Heart left ventricle (tissue), 16 donors: ENCODE results near the gene DKKL1. TPM values are rescaled to one million over a fixed set of nuclear protein-coding genes. Genes with fewer than 3 reads are reported as not detected.

Experiments
- ATAC-seq, 4 donors: fragments of 200-7000 bp; cut with Tn5 transposase; one replicate each; pipeline ENCODE4 v1.9.1; 2020 to 2022; ENCODE audit warnings: moderate library complexity in 4 of 4, mild to moderate bottlenecking in 3 of 4, moderate number of reproducible peaks in 1 of 4
- DNase-seq, 5 donors: peaks; one replicate each; pipeline ENCODE4 v3.0.0-alpha.2; 2020
- H3K27ac ChIP-seq, 12 donors: fragments of 200-600 bp; sonication (generic) in 4 of 12; one replicate each; pipeline versions ENCODE4 v1.5.0 to v1.8.0; 2016 to 2022; ENCODE audit warnings: mild to moderate bottlenecking in 2 of 12
- H3K27me3 ChIP-seq, 9 donors: fragments of 200-600 bp; sonication (generic) in 2 of 9; one replicate each; pipeline versions ENCODE4 v1.5.1 to v1.8.0; 2016 to 2022; ENCODE audit warnings: mild to moderate bottlenecking in 3 of 9
- H3K36me3 ChIP-seq, 9 donors: fragments of 200-600 bp; sonication (generic) in 2 of 9; one replicate each; pipeline versions ENCODE4 v1.5.0 to v1.8.0; 2018 to 2022; ENCODE audit warnings: mild to moderate bottlenecking in 2 of 9
- H3K4me1 ChIP-seq, 12 donors: fragments of 200-600 bp; sonication (generic) in 4 of 12; one replicate each; pipeline versions ENCODE4 v1.5.0 to v1.8.0; 2016 to 2022; ENCODE audit warnings: mild to moderate bottlenecking in 3 of 12
- H3K4me3 ChIP-seq, 12 donors: fragments of 200-600 bp; sonication (generic) in 4 of 12; one replicate each; pipeline versions ENCODE4 v1.5.0 to v1.8.0; 2017 to 2022; ENCODE audit warnings: mild to moderate bottlenecking in 9 of 12, moderate library complexity in 4 of 12
- H3K9me3 ChIP-seq, 12 donors: fragments of 200-600 bp; sonication (generic) in 4 of 12; one replicate each; pipeline versions ENCODE4 v1.5.0 to v1.8.0; 2016 to 2022; ENCODE audit warnings: mild to moderate bottlenecking in 1 of 12
- CTCF ChIP-seq, 12 donors: fragments of 200-600 bp; sonication (generic) in 4 of 12; IDR thresholded peaks; one replicate each; pipeline versions ENCODE4 v1.5.0 to v1.8.0; 2018 to 2022; ENCODE audit warnings: antibody characterized with exemption in 12 of 12, mild to moderate bottlenecking in 5 of 12
- POLR2A ChIP-seq, 2 donors: fragments of 450-650 bp; IDR thresholded peaks; one replicate each; pipeline ENCODE4 v1.6.1; 2017; ENCODE audit warnings: antibody characterized with exemption in 2 of 2, mild to moderate bottlenecking in 2 of 2, moderate library complexity in 2 of 2
- WGBS, 4 donors: extraction: QIAGEN DNeasy Blood & Tissue Kit in 2 of 4; methylation state at CpG; one replicate each; pipeline versions ENCODE4 v1.1.5 to v1.1.7; 2013 to 2018; 5-methylcytosine and 5-hydroxymethylcytosine counted together
- intact Hi-C, 10 donors: fragments of 100-400 bp; cut with DNase I; formaldehyde crosslinking; loops; one replicate each; pipeline versions ENCODE4 v1.11.1 to v1.14.2; 2022
- long read RNA-seq, 3 donors: library from polyadenylated mRNA; unstranded; transcript quantifications; one replicate each; pipeline ENCODE4 v2.0.0, GENCODE V29; 2020 to 2021
- polyA plus RNA-seq, 2 donors: library from polyadenylated mRNA; stranded (reverse); fragments of 200-250 nt; gene quantifications; one replicate each; pipeline ENCODE4 v1.2.3, GENCODE V29; 2013
- total RNA-seq, 9 donors: library from RNA; depleted of rRNA in 2 of 9; stranded (reverse); fragments of >200 nt in 2 of 9; fragmentation: NEBNext Ultra II Directional in 3 of 9; extraction: Animal tissue kit (Norgen Biotek cat#: 25700) in 3 of 9; gene quantifications; one replicate each; pipeline versions ENCODE4 v1.1.0 to v1.2.4, GENCODE V29; 2016 to 2023
- donor health status: ischemic (EF 13 %, LVEDD 7.1; RV severe dilation, severe dysfunction).
- donor health status: healthy with polysubstance abuse.
- donor health status: DM: no; HTN: yes; CAD: no.
- donor health status: DM: no; HTN: no; CAD: no.
- donor health status: ischemic (EF 25% LVEDD 6.9; RV normal size, moderate dysfunction).
- donor health status: ischemic (EF 25% LVEDD 5.7; RV mildly dilated, moderate dysfunction).
- donor health status: healthy.
- donor health status: DM: yes; HTN: yes; CAD: no.
- donor health status: ischemic (EF 35%, LVEDD 5.7; RV mildly dilated, moderate dysfunction).
- donor health status: nonischemic (EF 11% LVEDD 7.7; RV severe dilation, severe dysfunction).
- donor health status: DM: yes; HTN: yes; CAD: no.
- donor health status: PGD.
- donor health status: ischemic (EF 29% LVEDD 5.4; RV normal size, mild dysfunction).
- donor health status: nonischemic (EF 23%, LVEDD 6.1; RV moderate dilation, normal function).

Gene DKKL1
- total RNA-seq (under 1 TPM in 1 of 9 donors, not detected in 8; 0.51 TPM), polyA plus RNA-seq (under 1 TPM in 1 of 2 donors, not detected in 1; 0.24 TPM)
- long read RNA-seq, donor 1 = 0 reads
- long read RNA-seq, donor 2 = 0 reads
- long read RNA-seq, donor 3 = 0 reads

- peak within 1 kb of the TSS; percentile 93 to 99 (median 98) for H3K27ac ChIP-seq
- peak; percentile 98 to 100 (median 99) for DNase-seq
- H3K4me3 ChIP-seq = peak within 1 kb of the TSS; percentile 16 to 97 (median 89)
- H3K36me3 ChIP-seq = peaks cover 0 to 15% (median 11%) of the 10 kb centered on the region in 9 donors
- peaks cover 0 to 12% (median 0%) of the 10 kb centered on the region in 9 donors for H3K27me3 ChIP-seq
- WGBS, 4 donors = 2 to 5% (median 2%) methylated on average over 38 to 46 of the region's 46 CpGs
- peaks cover 0 to 23% (median 7%) of the 10 kb centered on the region in 12 donors for H3K4me1 ChIP-seq
- H3K9me3 ChIP-seq = peaks cover 0 to 7% (median 0%) of the 10 kb centered on the region in 12 donors
- peak; percentile 88 to 95 (median 92) for ATAC-seq
- intact Hi-C loops = loop anchor here in 1 of 10 donors (1.0 kb wide), 1 partner anchor 80 kb away; no protein-coding TSS in a partner anchor
- peak in 7 of 12 donors; percentile 12 to 45 (median 26) for TF ChIP-seq CTCF (IDR thresholded peaks at IDR 0.05)
- peak in 1 of 2 donors; percentile 69 for TF ChIP-seq POLR2A (IDR thresholded peaks at IDR 0.05)
Observed at GRCh38 chr19:49363268-49364082, at the start of gene DKKL1. Gene DKKL1, plus strand, starts transcription at chr19:49363877. Its CDS starts 122 bp downstream, at chr19:49363999.

- intact Hi-C loops = no loop called here
- no peak overlapping the region for H3K4me3 ChIP-seq
- TF ChIP-seq CTCF (IDR thresholded peaks at IDR 0.05) = no peak
- no peak for TF ChIP-seq POLR2A (IDR thresholded peaks at IDR 0.05)
- H3K27me3 ChIP-seq = no peaks in the 10 kb centered on the region
- peaks cover 0 to 20% (median 9%) of the 10 kb centered on the region in 12 donors for H3K9me3 ChIP-seq
- no peak overlapping the region for H3K27ac ChIP-seq
- H3K36me3 ChIP-seq = peaks cover 0 to 11% (median 3%) of the 10 kb centered on the region in 9 donors
- no peaks in the 10 kb centered on the region for H3K4me1 ChIP-seq
- ATAC-seq (no peak), DNase-seq (no peak)
- WGBS, 4 donors = 63 to 86% (median 79%) methylated on average over 1 of the region's 1 CpG
Observed at GRCh38 chr19:49315111-49315510, 48.6 kb upstream of the DKKL1 start.

GRCh38 chr19:49316284-49316683 lies 47.4 kb upstream of the DKKL1 start:
- TF ChIP-seq POLR2A (IDR thresholded peaks at IDR 0.05) (no peak), CTCF (IDR thresholded peaks at IDR 0.05) (no peak)
- Histone ChIP-seq H3K36me3 (peaks cover 0 to 1% (median 0%) of the 10 kb centered on the region in 9 donors), H3K27me3 (no peaks in the 10 kb centered on the region), H3K4me3 (no peak overlapping the region), H3K27ac (no peak overlapping the region), H3K9me3 (peaks cover 0 to 28% (median 10%) of the 10 kb centered on the region in 12 donors), H3K4me1 (no peaks in the 10 kb centered on the region)
- DNase-seq (no peak), ATAC-seq (no peak)
- intact Hi-C loops = no loop called here

- Histone ChIP-seq H3K27ac (no peak overlapping the region), H3K4me1 (no peaks in the 10 kb centered on the region), H3K4me3 (no peak overlapping the region), H3K9me3 (peaks cover 0 to 48% (median 14%) of the 10 kb centered on the region in 12 donors), H3K27me3 (no peaks in the 10 kb centered on the region), H3K36me3 (peaks cover 0 to 5% (median 0%) of the 10 kb centered on the region in 9 donors)
- TF ChIP-seq CTCF (IDR thresholded peaks at IDR 0.05) (no peak), POLR2A (IDR thresholded peaks at IDR 0.05) (no peak)
- intact Hi-C loops = no loop called here
- ATAC-seq (no peak), DNase-seq (no peak)
Observed at GRCh38 chr19:49318296-49318695, 45.4 kb upstream of the DKKL1 start.
